Astrocyte (in vitro differentiated cells and primary cell): ENCODE results near the gene SNCG. TPM values are rescaled to one million over a fixed set of nuclear protein-coding genes. Genes with fewer than 3 reads are reported as not detected.
"Not testable (repeated sequence)": the region's sequence is repeated elsewhere in the genome, so short reads cannot be mapped to it uniquely, and the experiment has no call there.

ENCODE experiments used
- DNase-seq: peaks from one replicate; pipeline ENCODE4 v3.0.0-alpha.2; 2010; ENCODE audit warnings: low read depth
- FAIRE-seq: peaks from 2 replicates; lab custom pipeline; 2011; peaks lifted over from hg19 to GRCh38; lab: Jason Lieb, UNC
- H2AFZ ChIP-seq: 2 replicates; pipeline ENCODE4 v1.6.0; 2012; ENCODE audit warnings: low read depth, low read length, inconsistent platforms
- H3K27ac ChIP-seq: 2 replicates; pipeline ENCODE4 v1.5.1; 2011; ENCODE audit warnings: low read depth, low read length, inconsistent platforms
- H3K27me3 ChIP-seq: 2 replicates; pipeline ENCODE4 v1.6.0; 2011; ENCODE audit warnings: low read length, inconsistent platforms; ENCODE audit not compliant: insufficient read depth
- H3K36me3 ChIP-seq: 2 replicates; pipeline ENCODE4 v1.5.1; 2011; ENCODE audit warnings: low read length, inconsistent platforms; ENCODE audit not compliant: insufficient read depth
- H3K4me1 ChIP-seq: 2 replicates; pipeline ENCODE4 v1.5.1; 2011; ENCODE audit warnings: low read length, inconsistent platforms; ENCODE audit not compliant: insufficient read depth
- H3K4me2 ChIP-seq: 2 replicates; pipeline ENCODE4 v1.6.0; 2012; ENCODE audit warnings: low read length, inconsistent platforms
- H3K4me3 ChIP-seq: 2 replicates; pipeline ENCODE4 v1.5.1; 2011; ENCODE audit warnings: low read depth, mild to moderate bottlenecking, low read length, inconsistent platforms; ENCODE audit not compliant: insufficient read depth
- H3K79me2 ChIP-seq: 2 replicates; pipeline ENCODE4 v1.6.0; 2012; ENCODE audit warnings: mild to moderate bottlenecking, low read length, inconsistent platforms; ENCODE audit not compliant: insufficient read depth
- H3K9ac ChIP-seq: 2 replicates; pipeline ENCODE4 v1.6.0; 2012; ENCODE audit warnings: mild to moderate bottlenecking, low read length, inconsistent platforms
- H3K9me3 ChIP-seq: 2 replicates; pipeline ENCODE4 v1.5.1; 2012; ENCODE audit warnings: low read depth, mild to moderate bottlenecking, low read length, inconsistent platforms; ENCODE audit not compliant: insufficient read depth
- H4K20me1 ChIP-seq: 2 replicates; pipeline ENCODE4 v1.6.0; 2012; ENCODE audit warnings: low read length, inconsistent platforms; ENCODE audit not compliant: insufficient read depth
- H3K27ac Mint-ChIP-seq: one replicate; pipeline ENCODE4 v1.8.0; 2021; ENCODE audit warnings: mild to moderate bottlenecking, mixed read lengths; ENCODE audit not compliant: unreplicated experiment
- H3K27me3 Mint-ChIP-seq: one replicate; pipeline ENCODE4 v1.8.0; 2021; ENCODE audit warnings: low read depth, mixed read lengths; ENCODE audit not compliant: unreplicated experiment
- H3K36me3 Mint-ChIP-seq: one replicate; pipeline ENCODE4 v1.8.0; 2021; ENCODE audit warnings: low read depth, mixed read lengths; ENCODE audit not compliant: unreplicated experiment
- H3K4me1 Mint-ChIP-seq: one replicate; pipeline ENCODE4 v1.8.0; 2021; ENCODE audit warnings: low read depth, mixed read lengths; ENCODE audit not compliant: unreplicated experiment
- H3K4me3 Mint-ChIP-seq: one replicate; pipeline ENCODE4 v1.8.0; 2021; ENCODE audit warnings: mild to moderate bottlenecking, moderate library complexity, mixed read lengths; ENCODE audit not compliant: unreplicated experiment
- H3K9me3 Mint-ChIP-seq: one replicate; pipeline ENCODE4 v1.8.0; 2021; ENCODE audit warnings: mild to moderate bottlenecking, mixed read lengths; ENCODE audit not compliant: unreplicated experiment
- CTCF ChIP-seq: IDR thresholded peaks from 2 replicates; pipeline ENCODE4 v1.5.1; 2011; ENCODE audit warnings: low read depth, mild to moderate bottlenecking, inconsistent platforms, low read length, moderate library complexity; ENCODE audit not compliant: insufficient read depth
- EZH2 ChIP-seq: IDR thresholded peaks from 2 replicates; pipeline ENCODE4 v1.6.1; 2012; ENCODE audit warnings: mild to moderate bottlenecking, low read length, inconsistent platforms; ENCODE audit not compliant: insufficient read depth
- total RNA-seq: library from RNA; stranded (reverse); gene quantifications from 2 replicates; pipeline ENCODE4 v1.2.1, GENCODE V29; 2021

SNCG gene
- total RNA-seq, 1 donor from 2014 or later: 3.0 TPM

- Mint-ChIP-seq H3K27me3 (peaks cover 21% of the 10 kb centered on the region), H3K27ac (peak overlapping the region; percentile 31), H3K4me3 (no peak overlapping the region), H3K36me3 (peaks cover 3% of the 10 kb centered on the region), H3K4me1 (peaks cover 4% of the 10 kb centered on the region), H3K9me3 (no peaks in the 10 kb centered on the region)
- Histone ChIP-seq H3K4me1 (no peaks in the 10 kb centered on the region), H3K79me2 (no peaks in the 10 kb centered on the region), H3K9ac (no peak overlapping the region), H3K36me3 (no peaks in the 10 kb centered on the region), H4K20me1 (no peaks in the 10 kb centered on the region), H3K27me3 (peaks cover 5% of the 10 kb centered on the region), H3K27ac (no peak overlapping the region), H2AFZ (no peak overlapping the region), H3K9me3 (no peaks in the 10 kb centered on the region), H3K4me3 (no peak overlapping the region), H3K4me2 (no peak overlapping the region)
- no peak for FAIRE-seq
- no peak for DNase-seq
- TF ChIP-seq CTCF (no peak), EZH2 (no peak)
These were observed 11.9 kb upstream of the SNCG start for GRCh38 chr10:86946213-86947155.

- not testable (repeated sequence) for H4K20me1 ChIP-seq, H2AFZ ChIP-seq, H3K79me2 ChIP-seq, H3K36me3 Mint-ChIP-seq, FAIRE-seq, H3K4me3 Mint-ChIP-seq, H3K4me1 Mint-ChIP-seq, H3K4me2 ChIP-seq, H3K4me3 ChIP-seq, H3K4me1 ChIP-seq, H3K9me3 ChIP-seq, H3K9ac ChIP-seq, H3K27ac Mint-ChIP-seq, H3K27me3 ChIP-seq, H3K36me3 ChIP-seq, DNase-seq, H3K27ac ChIP-seq
- Mint-ChIP-seq H3K9me3 (peaks cover 11% of the 10 kb centered on the region), H3K27me3 (peaks cover 21% of the 10 kb centered on the region)
These were observed 10.6 kb upstream of the SNCG start for GRCh38 chr10:86947806-86948205.

- Mint-ChIP-seq H3K27ac (no peak overlapping the region), H3K4me1 (peaks cover 7% of the 10 kb centered on the region), H3K4me3 (no peak overlapping the region)
These were observed 8.1 kb upstream of the SNCG start for GRCh38 chr10:86950349-86950748.

More at GRCh38 chr10:86950349-86950748, 8.1 kb upstream of the SNCG start:
- no peak overlapping the region for H2AFZ ChIP-seq
- no peaks in the 10 kb centered on the region for H3K79me2 ChIP-seq
- no peak overlapping the region for H3K4me3 ChIP-seq
- no peaks in the 10 kb centered on the region for H3K36me3 ChIP-seq
- H3K27me3 ChIP-seq: peaks cover 5% of the 10 kb centered on the region
- DNase-seq (no peak), FAIRE-seq (no peak)
- peaks cover 12% of the 10 kb centered on the region for H3K9me3 Mint-ChIP-seq
- no peak overlapping the region for H3K9ac ChIP-seq
- H3K4me1 ChIP-seq: no peaks in the 10 kb centered on the region
- peaks cover 3% of the 10 kb centered on the region for H3K36me3 Mint-ChIP-seq
- no peak overlapping the region for H3K27ac ChIP-seq
- no peak overlapping the region for H3K4me2 ChIP-seq
- TF ChIP-seq EZH2: no peak
- no peak for TF ChIP-seq CTCF
- H4K20me1 ChIP-seq: no peaks in the 10 kb centered on the region
- H3K27me3 Mint-ChIP-seq: peaks cover 15% of the 10 kb centered on the region
- H3K9me3 ChIP-seq: peaks cover 2% of the 10 kb centered on the region
